NCI-H146 (cell line): ENCODE measurements around the gene AP2S1.
A peak's percentile ranks its signal among the peaks of the same experiment; 100 is the strongest.
"Not testable (repeated sequence)": the region's sequence is repeated elsewhere in the genome, so short reads cannot be mapped to it uniquely, and the experiment has no call there.

Experiments used
- DNase-seq: peaks from one replicate; lab custom pipeline; 2025; lab: John Stamatoyannopoulos, UW

AP2S1 gene

DNA sequence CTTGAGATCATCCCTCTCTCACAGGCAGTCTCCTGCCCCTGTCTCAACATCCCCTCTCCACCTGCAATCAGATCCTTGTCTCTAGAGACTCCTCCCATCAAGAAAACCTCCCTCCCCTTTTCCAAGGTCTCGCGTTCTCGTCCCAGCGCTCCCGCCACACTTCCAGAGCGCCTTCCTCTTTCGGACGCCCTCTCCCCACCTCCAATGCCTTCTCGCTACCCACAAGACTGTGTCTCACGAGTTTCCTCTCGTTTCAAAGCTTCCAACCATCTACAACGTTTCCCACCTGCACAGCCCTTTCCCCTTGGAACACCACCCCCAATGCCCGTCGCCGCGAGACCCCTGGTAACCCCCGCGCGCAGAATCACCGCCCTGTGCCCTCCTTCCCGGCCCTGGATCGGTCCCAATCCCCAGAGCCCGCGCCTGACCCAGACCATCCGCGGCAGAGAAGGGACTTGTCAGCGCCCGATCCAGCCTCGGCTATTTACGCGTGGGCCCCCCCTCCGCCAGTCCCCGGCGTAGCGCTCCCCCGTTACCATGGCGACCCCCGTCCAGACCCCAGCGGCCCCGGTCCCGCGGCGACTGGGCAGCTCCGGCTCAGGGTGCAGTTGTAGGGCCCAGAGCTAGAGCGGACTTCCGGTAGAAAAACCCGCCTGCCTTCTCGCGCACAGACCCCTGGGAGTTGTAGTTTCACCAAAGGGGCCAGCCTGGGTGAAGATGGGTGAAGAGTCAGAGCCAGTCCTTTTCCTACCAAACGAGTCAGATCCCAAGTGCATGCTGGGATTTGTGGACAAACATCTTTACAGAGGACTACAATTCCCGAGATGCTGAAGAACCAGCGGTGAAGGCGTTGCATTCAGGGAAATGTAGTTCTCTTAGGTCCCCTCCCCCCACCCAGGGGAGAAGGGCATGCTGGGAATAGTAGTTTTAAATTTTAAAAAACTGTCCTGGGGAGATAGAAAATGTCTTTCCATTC is at the start of gene AP2S1:
Gene AP2S1 (minus strand): TSS at position 619 of the 976 bp plus-strand sequence. CDS start 80 bp downstream, at position 539.
- DNase-seq = peak; percentile 99

- DNase-seq = no peak
Observed at GRCh38 chr19:46900341-46900740, 49.7 kb upstream of the AP2S1 start.

GRCh38 chr19:46898731-46899130 is 48.1 kb upstream of the AP2S1 start:
- DNase-seq = no peak

DNA sequence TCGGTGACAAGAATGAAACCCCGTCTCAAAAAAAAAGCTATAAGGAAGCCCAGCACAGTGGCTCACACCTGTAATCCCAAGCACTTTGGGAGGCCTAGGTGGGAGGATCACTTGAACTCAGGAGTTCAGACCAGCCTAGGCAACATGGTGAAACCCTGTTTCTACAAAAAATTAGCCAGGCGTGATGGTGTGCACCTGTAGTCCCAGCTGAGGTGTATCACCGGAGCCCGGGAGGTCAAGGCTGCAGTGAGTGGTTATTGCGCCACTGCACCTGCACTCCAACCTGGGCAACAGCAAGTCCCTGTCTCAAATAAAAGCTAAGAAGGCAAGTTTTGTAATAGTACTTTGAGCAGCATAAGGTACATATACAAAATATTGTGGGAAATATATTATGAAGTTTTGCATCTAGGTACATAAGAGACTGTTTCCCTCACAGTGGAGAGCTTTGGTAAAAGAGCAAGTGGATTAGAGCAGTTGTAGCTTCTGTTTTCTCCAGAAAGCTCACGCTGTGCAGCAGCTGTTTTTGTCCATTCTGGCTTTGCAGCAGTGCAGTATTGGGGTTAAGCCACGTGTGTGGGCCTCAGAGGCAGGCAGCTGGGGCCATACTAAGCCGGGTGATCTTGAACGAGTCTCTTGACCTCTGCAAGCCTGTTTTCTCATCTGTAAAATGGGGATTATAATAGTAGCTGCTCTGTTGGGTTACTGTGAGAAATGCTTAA is 45.6 kb upstream of the AP2S1 start:
- DNase-seq = peak; percentile 61

DNA sequence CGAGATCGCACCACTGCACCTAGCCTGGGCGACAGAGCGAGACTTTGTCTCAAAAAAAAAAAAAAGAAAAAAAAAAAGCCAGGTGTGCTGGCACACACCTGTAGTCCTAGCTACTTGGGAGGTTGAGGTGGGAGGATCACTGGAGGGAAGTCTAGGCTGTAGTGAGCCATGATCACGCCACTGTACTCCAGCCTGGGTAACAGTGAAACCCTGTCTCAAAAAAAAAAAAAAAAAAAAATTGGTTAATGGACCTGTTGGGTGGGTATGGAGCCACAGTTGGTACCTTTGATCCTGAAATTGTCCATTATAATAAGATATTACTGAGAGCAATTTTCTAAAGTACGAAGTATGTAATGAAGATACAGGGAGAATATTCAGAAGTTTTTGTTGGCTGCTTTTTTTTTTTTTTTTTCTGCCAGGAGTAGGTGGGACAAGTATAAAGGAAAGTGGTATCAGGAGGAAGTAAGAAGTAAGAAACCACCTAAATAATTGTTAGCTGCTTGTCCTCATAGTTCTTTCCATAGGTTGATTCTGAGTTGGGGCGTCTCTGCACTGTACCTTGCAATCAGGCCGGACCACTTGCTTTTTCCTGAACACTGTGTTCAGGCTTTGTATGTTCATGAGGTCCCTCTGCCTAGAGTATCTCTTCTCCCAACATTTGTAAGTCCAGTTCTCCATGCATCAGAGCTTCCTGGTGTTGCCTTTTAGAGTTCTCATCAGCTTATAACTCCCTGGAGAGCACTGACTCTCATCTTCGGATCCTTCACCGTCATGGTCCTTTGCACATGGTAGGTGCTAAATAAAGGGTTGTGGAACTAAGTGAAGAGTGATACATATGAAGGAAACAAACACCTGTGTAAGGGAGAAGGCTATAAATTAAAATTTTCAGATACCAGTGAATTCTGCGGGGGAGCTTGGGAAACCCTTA is 41.9 kb upstream of the AP2S1 start:
- DNase-seq = no peak

- peak; percentile 16 for DNase-seq
Observed at GRCh38 chr19:46890423-46891170, 40.0 kb upstream of the AP2S1 start.

DNA sequence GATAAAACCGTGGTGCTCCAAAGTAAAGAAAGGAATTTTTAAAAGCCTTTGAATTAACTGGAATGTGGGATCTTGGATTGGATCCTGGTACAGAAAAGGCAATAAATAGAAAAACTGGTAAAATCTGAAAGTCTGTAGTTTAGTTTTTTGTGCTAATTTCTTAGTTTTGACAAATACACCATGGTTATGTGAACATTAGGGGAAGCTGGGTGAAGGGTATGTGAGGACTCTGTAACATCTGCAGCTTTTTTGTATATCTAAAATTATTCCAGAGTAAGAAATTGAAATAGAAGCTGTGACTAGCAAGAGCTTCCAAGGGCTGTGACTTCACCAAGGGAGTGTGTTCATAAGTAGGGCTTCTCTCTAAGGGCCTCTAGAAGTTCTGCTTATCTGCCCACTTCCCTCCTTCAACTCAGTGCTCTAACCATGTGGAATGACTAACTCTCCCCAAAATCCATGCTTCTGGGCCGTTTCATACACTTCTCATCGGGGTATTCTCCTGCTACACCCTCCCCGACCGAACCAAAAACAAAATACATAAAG is 36.7 kb upstream of the AP2S1 start:
- no peak for DNase-seq

DNA sequence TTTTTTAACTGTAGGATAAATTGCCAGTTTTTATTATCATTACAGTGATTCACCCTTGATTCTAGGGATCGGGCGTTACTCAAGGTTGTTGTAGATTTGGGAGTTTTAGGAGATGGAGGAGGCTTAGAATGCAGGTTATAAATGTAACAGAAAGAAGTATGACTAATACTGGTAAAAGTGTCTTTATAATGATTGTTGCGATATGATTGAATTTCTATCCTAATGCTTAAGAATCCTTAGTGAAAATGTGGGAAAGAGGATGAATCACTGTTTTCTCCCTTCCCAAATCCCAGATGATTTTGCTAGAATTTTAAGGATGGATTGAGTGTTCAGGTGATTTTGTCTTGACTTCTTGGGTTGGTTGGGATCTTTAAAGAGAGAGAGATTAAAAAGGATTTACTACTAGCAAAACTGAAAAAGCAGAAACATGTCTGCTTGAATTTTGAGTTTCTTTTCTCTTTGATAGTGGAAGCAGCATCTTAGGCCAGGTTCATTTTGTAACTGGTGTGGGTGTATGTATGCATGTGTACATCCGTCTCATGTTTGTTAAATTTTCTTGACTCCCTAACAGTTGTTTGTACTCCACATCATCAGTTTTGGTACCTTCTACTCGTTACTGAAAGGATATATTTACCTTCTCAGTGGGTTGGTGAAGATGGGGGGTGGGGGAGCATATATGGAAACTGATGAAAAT is 36.0 kb upstream of the AP2S1 start:
- DNase-seq = no peak

DNA sequence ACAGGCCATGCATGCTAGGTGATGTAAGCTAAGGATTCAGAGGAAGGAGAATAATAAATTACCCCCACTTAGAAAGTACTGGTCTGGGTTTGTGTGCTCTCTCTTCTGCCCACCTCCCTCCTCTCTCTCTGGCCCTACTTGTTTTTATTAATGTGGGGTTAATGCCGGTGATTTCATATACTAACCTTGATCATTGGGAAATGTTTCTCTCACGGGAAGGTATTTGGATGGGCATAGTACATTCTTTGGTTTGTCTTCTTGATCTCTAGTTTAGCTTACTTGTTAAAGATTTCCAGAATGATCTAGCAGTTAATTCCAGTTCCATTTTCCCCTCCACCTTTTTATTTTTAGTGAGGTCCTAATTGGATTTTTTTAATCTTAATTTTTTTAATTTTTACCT is 34.8 kb upstream of the AP2S1 start:
- no peak for DNase-seq

DNA sequence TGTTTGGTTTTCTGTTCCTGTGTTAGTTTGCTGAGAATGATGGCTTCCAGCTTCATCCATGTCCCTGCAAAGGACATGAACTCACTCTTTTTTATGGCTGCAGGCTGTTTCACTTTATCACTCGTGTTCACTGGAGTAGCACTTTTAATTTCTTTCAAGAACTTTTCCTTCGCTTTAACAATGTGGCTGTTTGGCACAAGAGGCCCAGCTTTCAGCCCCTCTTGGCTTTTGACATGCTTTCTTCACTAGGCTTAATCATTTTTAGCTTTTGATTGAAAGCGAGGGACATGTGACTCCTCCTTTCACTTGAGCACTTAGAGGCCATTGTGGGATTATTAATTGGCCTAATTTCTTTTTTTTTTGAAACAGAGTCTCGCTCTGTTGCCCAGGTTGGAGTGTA is 32.1 kb upstream of the AP2S1 start:
- DNase-seq = not testable (repeated sequence)

DNA sequence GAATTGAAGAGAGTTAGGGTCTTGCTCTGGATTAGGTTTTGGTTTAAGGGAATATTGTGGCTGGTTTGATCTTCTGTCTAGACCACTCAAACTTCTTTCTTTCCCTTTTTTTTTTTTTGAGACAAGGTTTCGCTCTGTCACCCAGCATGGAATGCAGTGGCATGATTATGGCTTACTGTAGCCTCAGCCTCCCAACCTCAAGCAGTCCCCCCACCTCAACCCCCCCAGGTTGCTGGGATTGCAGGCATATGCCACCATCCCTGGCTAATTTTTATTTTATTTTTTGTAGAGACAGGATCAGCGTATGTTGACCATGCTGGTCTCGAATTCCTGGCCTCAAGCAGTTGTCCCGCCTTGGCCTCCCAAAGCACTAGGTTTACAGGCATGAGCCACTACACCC is 31.4 kb upstream of the AP2S1 start:
- DNase-seq = no peak

GRCh38 chr19:46881092-46881491 is 30.4 kb upstream of the AP2S1 start:
- no peak for DNase-seq

GRCh38 chr19:46880431-46880830 is 29.8 kb upstream of the AP2S1 start:
- no peak for DNase-seq

DNA sequence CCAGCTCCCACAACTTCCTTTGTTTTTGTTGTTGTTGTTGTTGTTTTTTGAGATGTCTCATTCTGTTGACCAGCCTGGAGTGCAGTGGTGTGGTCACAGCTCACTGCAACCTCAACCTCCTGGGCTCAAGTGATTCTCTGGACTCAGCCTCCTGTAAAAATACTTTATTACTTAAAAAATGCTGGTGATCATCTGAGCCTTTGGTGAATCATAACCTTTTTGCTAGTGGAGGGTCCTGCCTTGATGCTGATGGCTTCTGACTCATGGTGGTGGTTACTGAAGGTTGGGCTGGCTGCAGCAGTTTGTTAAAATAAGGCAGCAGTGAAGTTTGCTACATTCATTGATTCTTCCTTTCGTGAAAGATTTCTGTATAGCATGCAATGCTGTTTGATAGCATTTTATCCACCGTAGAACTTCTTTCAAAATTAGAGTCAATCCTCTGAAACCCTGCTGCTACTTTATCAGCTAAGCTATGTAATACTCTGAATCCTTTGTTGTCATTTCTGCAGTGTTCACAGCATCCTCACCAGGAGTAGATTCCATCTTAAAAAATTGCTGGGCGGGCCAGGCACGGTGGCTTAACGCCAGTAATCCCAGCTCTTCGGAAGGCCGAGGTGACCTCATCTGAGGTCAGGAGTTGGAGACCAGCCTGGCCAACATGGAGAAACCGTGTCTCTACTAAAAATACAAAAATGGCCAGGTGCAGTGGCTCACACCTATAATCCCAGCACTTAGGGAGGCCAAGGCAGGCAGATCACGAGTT is 28.1 kb upstream of the AP2S1 start:
- no peak for DNase-seq

- DNase-seq = no peak
Observed at GRCh38 chr19:46875657-46876056, 25.0 kb upstream of the AP2S1 start.

- no peak for DNase-seq
Observed at GRCh38 chr19:46875234-46875633, 24.6 kb upstream of the AP2S1 start.

- DNase-seq = no peak
Observed at GRCh38 chr19:46872967-46873366, 22.3 kb upstream of the AP2S1 start.

DNA sequence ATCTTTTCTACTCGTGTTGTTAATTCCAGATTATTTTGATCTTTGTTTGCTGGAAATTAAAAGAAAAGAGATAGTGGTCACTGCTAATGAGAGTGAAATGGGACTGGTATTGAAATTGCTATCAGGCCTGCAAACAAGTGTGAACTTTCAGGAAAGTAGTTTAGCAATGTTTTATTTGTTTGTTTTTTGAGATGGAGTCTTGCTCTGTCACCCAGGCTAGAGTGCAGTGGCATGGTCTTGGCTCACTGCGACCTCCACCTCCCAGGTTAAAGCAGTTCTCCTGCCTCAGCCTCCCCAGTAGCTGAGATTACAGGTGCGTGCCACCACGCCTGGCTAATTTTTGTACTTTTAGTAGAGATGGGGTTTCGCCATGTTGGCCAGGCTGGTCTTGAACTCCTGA is 20.5 kb upstream of the AP2S1 start:
- DNase-seq = not testable (repeated sequence)

GRCh38 chr19:46868025-46868802 is 17.6 kb upstream of the AP2S1 start:
- DNase-seq = no peak
